Activated T-helper 9 cell treated with anti-CD3 and anti-CD28 coated beads, Interleukin-2, amount 50 U/mL, for 16 hours (primary cell): ENCODE data around the gene NFATC2.

Experiments used
- DNase-seq: peaks from one replicate; pipeline ENCODE4 v3.0.0-alpha.2; 2020; ENCODE audit warnings: low read depth

Gene NFATC2

DNA sequence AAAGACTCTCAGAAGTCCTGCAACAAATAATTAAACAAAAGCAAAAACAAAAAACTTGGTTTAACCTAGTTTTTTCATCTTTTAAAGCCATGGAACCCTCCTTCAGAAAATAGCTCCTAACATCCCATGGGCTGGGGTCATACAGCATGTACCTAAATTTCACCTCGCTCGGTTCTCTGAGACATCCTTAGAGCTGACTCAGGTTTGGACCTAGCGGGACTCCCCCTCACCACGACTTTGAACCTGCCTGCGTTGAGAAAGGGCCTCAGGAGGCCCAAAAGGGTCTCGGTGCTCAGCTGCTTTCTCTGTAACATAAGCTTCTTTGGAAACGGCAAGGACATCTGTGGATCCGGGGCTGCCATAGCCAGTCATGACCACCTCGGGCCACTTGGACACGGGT lies 112.8 kb downstream of the NFATC2 start:
- DNase-seq: no peak

DNA sequence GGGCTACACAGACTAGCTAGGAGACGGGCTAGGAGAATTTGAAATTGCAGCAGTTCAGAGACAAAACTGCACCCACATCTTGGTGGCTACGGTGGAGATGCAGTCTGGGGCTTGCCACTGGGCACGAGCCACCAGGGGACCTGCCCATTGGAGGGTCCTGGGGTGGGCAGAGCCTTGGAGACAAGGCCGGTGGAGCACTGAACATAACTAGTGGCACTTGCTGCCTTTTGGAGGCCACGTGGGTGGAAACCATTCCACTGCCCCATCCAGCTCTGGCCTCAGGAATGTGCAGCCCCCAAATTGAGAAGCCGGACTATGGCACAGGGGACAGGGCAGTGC lies 113.4 kb downstream of the NFATC2 start:
- DNase-seq: no peak

- no peak for DNase-seq
Measured at GRCh38 chr20:51428401-51429143, 113.9 kb downstream of the NFATC2 start.

DNA sequence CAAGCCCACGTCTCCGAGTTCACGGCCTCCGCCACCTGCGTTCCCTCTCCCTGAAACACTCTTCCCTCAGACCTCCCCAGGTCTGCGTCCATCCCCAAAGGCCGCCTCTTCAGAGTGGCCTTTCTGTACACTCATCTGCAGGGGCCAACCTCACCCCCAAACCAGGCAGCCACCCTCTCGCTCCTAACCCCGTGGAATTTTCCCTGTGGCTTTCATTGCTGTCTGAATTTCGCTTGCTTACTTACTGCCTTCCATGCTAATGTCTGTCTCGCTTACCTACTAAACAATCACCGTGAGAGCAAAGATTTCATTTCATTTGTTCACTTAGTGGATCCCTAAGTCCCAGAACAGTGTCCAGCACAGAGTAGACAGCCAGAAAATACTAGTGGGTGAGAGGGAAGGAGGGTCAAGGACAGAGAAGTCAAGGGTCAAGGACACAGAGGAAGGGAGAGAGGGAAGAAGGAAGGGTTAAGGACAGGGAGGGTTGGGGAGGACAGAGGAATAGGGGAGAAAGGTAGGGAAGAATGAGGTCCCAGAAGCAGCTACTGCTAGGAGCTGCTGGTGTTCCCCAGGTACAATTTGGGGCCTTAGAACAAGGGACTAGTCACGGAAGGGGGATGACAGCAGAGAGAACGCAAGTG lies 114.7 kb downstream of the NFATC2 start:
- DNase-seq: no peak

GRCh38 chr20:51426718-51427650 lies 115.5 kb downstream of the NFATC2 start:
- no peak for DNase-seq

DNA sequence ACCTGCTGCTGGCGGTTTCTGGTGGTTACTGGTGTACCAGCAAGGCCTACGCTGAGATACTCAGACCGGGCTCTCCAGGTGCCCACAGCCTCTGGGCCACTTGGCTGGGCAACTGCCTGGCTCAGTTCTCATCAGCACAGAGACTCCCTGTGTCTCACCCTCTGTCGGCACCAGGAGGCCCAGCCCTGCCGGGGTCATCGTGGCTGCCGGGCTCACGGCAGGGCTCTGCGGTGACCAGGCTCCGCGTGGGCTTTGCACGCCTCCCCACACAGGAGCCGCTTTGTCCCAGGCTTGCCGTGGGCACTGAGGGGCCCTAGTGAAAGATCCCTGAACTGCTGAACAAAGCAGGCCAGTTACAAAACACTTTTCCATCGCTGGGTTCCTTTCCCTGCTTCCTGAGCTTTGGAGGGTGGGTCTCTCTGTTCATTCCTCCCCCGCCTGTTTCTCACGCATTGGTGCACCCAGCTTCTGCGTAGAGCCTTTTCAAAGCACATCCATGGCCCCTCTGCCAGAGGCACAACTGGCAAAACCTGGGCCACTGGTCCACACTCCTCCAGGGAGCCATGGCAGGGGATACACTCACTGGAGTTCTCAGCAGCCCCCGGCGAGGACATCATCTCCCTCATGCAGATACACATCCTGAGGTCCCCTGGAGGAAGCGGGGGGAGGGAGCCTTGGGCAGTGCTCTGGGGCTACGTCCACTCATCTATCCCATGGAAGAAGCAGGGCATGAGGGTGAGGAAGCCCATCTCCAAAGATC lies 117.0 kb downstream of the NFATC2 start:
- DNase-seq: no peak

GRCh38 chr20:51424270-51425117 lies 118.0 kb downstream of the NFATC2 start:
- DNase-seq: peak; percentile 22

DNA sequence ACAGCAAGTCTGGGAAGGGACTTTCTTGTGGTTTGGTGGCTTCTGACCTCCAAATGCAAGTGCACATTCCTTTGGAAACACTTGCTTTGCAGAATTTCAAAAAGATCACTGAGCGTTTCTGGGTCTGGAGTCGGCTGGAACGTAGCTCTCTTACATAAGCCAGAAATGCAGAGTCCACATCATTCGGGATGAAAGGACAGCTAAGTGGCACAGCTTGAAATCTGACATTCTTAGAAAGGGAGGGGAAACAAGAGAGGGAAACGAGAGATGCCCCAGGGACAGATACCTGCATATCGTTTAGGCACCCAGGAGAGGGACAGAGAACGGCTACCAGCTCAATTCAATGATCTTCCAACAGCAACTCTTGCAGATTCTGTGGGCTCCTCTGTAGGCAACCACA lies 118.7 kb downstream of the NFATC2 start:
- no peak for DNase-seq

- DNase-seq: no peak
Measured at GRCh38 chr20:51423290-51423667, 119.2 kb downstream of the NFATC2 start.

GRCh38 chr20:51422514-51423289 lies 119.8 kb downstream of the NFATC2 start:
- DNase-seq: no peak

DNA sequence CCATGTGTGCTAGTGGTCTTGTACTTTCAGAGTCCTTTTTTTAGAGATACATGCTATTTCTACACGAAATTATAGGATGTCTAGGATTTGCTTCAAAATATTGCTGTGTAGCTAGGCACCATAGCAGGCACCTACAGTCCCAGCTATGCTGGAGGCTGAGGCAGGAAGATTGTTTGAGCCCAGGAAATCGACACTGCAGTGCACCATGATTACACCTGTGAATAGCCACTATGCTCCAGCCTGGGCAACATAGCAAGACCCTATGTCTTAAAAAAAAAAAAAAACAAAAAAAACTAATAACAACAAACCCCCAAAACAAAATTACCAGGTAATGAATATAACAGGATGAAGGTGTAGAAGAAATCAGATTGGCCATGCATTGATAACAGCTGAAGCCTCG lies 121.7 kb downstream of the NFATC2 start:
- DNase-seq: no peak

DNA sequence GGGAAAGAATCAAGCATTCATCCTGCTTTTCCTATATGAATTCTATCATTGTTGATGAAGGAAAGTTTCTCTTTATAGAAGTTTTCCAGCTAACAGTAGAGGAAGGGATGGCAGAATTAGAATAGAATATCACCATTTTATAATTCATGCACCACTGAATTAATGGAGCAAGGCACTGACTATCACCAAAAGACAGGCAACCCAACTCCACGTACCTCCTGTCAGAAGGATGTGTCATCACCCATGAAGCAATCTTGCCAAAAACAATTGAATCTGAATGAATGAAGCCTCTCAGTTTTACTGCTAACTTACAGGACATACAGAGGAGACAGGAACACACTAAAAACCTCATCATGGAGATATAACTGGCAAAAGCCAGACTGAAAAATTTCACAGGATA lies 122.4 kb downstream of the NFATC2 start:
- DNase-seq: no peak

GRCh38 chr20:51419646-51420045 lies 122.9 kb downstream of the NFATC2 start:
- DNase-seq: no peak

DNA sequence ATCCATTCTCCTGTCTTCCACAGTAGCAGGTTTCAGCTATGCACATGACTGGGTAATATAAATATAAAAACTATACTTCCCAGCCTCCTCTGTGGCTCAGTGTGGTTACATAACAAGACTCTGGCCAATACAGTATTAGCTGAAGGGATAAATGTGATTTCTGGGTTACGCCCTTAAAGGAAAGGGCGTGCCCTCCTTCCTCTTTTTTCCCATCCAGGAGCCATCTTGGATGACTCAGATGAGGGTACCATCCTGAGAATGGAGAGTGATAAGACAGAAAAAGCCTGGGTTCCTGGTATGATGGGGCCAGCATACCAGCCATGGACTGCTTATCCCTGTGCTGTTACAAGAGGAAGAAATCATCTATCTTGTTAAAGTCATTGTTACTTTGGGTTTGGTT lies 123.3 kb downstream of the NFATC2 start:
- DNase-seq: no peak

DNA sequence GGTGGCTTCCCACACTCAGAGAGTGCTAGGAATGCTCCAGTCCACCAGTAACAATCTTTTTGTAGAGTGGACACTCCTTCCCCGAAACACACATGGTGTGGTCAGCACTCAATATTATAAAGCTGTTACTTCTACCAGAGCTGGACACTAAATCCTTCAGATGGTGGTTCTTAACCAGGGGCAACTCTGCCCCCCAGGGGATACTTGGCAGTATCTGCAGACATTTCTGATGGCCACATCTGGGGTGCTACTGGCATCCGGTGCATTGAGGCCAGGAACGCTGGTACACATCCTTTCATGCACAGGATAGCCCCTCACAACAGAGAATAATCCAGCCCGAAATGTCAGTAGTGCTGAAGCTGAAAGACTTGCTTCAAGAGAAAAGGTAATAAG lies 124.4 kb downstream of the NFATC2 start:
- DNase-seq: no peak

DNA sequence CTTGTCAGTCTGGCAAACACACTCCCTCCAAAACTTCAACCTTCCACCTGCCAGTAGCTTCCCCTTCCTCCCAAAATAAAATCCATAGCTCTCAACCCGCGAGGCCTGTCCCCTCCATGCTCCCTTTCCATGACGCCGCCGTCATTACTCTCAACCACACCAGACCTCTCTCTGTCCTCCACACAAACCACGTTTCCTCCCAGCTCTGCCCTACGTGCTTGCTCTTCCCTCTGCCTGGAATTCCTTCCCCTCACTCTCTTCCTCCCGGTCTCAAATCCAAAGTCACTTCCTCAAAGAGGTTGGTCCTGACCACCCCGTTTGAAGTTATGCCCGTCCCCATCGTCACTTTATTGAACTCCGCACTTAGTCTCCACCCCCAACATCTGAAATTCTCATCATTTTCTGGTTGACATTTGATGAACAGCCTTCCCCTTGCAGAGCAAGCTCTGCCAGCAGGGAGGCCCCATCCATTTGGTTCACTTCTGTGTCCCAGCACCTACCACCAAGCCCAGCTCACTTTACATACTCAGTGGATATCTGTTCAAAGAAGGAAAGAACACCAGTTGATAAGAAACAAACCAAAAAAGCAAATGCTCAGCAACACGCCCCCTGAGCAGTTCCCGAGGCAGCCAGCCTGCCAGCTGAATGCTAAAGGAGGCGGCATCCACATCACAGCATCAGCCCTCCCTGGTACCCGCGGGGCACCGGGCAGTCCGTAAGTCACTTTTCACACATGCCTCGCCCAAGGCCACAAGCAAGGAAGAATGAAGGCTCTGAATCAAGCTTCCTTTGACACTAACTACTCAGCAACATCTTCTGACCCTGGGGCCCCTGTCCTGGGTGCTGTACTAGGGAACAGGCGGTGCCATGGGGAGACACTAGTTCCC lies 125.0 kb downstream of the NFATC2 start:
- no peak for DNase-seq

GRCh38 chr20:51416532-51417249 lies 125.8 kb downstream of the NFATC2 start:
- no peak for DNase-seq

DNA sequence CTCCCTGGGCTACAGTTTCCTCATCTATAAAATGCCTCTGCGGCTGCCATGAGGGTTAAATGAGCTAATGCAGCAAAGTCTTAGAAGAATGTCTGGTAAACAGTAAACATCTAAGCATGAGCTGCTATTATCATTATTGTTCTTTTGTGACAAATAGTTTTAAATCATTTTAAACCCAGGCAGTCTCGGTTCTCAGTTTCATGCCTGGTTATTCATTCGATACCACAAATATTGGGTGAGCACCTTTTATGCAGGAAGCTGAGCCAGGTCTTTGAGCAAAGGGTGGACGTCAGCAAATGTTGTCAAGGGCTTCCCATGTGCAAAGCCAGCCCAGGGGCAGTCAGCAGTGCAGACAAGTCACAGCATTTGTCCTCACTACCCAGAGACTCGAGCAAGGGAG lies 128.7 kb downstream of the NFATC2 start:
- no peak for DNase-seq

GRCh38 chr20:51412951-51413481 lies 129.5 kb downstream of the NFATC2 start:
- no peak for DNase-seq
